ENCODE measurements around the gene TIMM44.

DNA sequence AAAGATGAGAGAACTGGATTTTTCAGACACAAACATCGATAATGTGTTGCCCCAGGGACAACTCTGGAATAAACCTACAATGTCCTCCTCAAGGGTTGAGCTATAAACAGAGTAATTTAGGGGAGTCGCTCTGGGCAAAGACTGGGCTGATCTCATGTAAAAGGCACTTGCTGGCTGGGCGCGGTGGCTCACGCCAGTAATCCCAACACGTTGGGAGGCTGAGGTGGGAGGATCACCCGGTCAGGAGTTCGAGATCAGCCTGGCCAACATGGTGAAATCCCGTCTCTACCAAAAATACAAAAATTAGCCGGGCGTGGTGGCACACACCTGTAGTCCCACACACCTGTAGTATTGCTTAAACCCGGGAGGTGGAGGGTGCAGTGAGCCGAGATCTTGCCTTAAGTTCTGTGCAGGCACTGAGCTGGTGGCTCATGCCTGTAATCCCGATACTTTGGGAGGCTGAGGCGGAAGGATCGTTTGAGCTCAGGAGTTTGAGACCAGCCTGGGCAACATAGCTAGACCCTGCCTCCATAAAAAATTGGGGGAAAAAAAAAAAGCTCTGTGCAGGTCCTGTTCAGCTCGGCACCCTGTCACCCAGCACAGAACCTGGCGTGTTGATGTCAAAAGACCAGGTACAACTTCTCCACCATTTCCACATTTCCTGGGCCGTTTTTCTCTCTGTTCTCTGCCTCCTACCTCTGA lies 1.4 kb downstream of the TIMM44 start:
- TF ChIP-seq, protein P1, sequence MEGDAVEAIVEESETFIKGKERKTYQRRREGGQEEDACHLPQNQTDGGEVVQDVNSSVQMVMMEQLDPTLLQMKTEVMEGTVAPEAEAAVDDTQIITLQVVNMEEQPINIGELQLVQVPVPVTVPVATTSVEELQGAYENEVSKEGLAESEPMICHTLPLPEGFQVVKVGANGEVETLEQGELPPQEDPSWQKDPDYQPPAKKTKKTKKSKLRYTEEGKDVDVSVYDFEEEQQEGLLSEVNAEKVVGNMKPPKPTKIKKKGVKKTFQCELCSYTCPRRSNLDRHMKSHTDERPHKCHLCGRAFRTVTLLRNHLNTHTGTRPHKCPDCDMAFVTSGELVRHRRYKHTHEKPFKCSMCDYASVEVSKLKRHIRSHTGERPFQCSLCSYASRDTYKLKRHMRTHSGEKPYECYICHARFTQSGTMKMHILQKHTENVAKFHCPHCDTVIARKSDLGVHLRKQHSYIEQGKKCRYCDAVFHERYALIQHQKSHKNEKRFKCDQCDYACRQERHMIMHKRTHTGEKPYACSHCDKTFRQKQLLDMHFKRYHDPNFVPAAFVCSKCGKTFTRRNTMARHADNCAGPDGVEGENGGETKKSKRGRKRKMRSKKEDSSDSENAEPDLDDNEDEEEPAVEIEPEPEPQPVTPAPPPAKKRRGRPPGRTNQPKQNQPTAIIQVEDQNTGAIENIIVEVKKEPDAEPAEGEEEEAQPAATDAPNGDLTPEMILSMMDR (IDR thresholded peaks at IDR 0.05): no peak
- no peak for TF ChIP-seq POLR2A (IDR thresholded peaks at IDR 0.05)
